Gastroesophageal sphincter (tissue), 4 donors: ENCODE measurements around the gene MRFAP1. TPM values are rescaled to one million over a fixed set of nuclear protein-coding genes. Genes with fewer than 3 reads are reported as not detected.

Experiments
- ATAC-seq: fragments of 150-250 bp; one replicate; pipeline ENCODE4 v1.9.1; 2016; ENCODE audit warnings: mild to moderate bottlenecking, moderate library complexity
- H3K27ac ChIP-seq, 4 donors: fragments of 200-600 bp; sonication (generic) in 3 of 4; 1 replicate in 3 of 4; 2 replicates in 1 of 4; pipeline ENCODE4 v1.5.1; 2016 to 2019
- H3K27me3 ChIP-seq: fragments of 200-600 bp; sonication (generic); one replicate; pipeline ENCODE4 v1.5.1; 2019
- H3K36me3 ChIP-seq, 2 donors: fragments of 200-600 bp; sonication (generic); one replicate each; pipeline ENCODE4 v1.5.1; 2019; ENCODE audit warnings: control low read depth in 1 of 2
- H3K4me1 ChIP-seq, 3 donors: fragments of 200-600 bp; sonication (generic); 1 replicate in 2 of 3; 2 replicates in 1 of 3; pipeline ENCODE4 v1.5.1; 2016 to 2019; ENCODE audit warnings: control low read depth in 2 of 3
- H3K4me3 ChIP-seq, 2 donors: fragments of 200-600 bp; sonication (generic); one replicate each; pipeline ENCODE4 v1.5.1; 2019; ENCODE audit warnings: mild to moderate bottlenecking in 1 of 2, moderate library complexity in 1 of 2
- H3K9me3 ChIP-seq, 3 donors: fragments of 200-600 bp; sonication (generic); one replicate each; pipeline ENCODE4 v1.5.1; 2017 to 2019; ENCODE audit warnings: control low read depth in 2 of 3
- EP300 ChIP-seq: sonication (generic); formaldehyde crosslinking; IDR thresholded peaks from one replicate; pipeline ENCODE4 v1.6.1; 2017; ENCODE audit warnings: antibody characterized with exemption, mild to moderate bottlenecking
- POLR2A ChIP-seq, 2 donors: fragments of 450-650 bp; IDR thresholded peaks; one replicate each; pipeline ENCODE4 v1.6.1; 2017; ENCODE audit warnings: antibody characterized with exemption in 2 of 2, mild to moderate bottlenecking in 2 of 2, moderate library complexity in 1 of 2
- POLR2AphosphoS5 ChIP-seq: sonication (generic); formaldehyde crosslinking; IDR thresholded peaks from one replicate; pipeline ENCODE4 v1.6.1; 2017; ENCODE audit warnings: antibody characterized with exemption
- WGBS, 2 donors: methylation state at CpG; one replicate each; pipeline ENCODE4 v1.1.5; 2018; ENCODE audit warnings: low coverage in 1 of 2; 5-methylcytosine and 5-hydroxymethylcytosine counted together
- total RNA-seq, 4 donors: library from RNA; depleted of rRNA; stranded (reverse); fragments of >200 nt; gene quantifications; one replicate each; pipeline ENCODE4 v1.1.0, GENCODE V29; 2016
- TF ChIP-seq, protein P1 (sequence below), 4 experiments: fragments of 200-600 bp in 2 of 4; fragments of 450-650 bp in 2 of 4; sonication (generic) in 1 of 4; IDR thresholded peaks; one replicate each; pipeline ENCODE4 v1.5.1; 2017 to 2019; ENCODE audit warnings: antibody characterized with exemption in 4 of 4, mild to moderate bottlenecking in 2 of 4, moderate library complexity in 2 of 4

MRFAP1 gene
- total RNA-seq, 4 donors from 2014 or later: 202 to 358 (median 277) TPM

DNA sequence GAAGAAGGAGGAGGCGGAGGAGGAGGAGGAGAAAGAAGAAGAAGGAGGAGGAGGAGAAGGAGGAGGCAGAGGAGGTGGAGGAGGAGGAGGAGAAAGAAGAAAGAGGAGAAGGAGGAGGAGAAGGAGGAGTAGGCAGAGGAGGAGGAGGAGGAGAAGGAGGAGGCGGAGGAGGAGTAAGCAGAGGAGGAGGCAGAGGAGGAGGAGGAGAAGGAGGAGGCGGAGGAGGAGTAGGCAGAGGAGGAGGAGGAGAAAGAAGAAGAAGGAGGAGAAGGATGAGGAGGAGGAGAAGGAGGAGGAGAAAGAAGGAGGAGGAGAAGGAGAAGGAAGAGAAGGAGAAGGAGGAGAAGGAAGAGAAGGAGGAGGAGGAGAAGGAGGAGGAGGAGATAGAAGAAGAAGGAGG lies 19.9 kb downstream of the MRFAP1 start:
- 90 to 94% methylated on average over 2 to 3 of the region's 3 CpGs for WGBS, 2 donors
- Histone ChIP-seq H3K27me3 (no peaks in the 10 kb centered on the region), H3K4me1 (peaks cover 0 to 30% (median 4%) of the 10 kb centered on the region in 3 donors), H3K4me3 (no peak overlapping the region), H3K9me3 (no peaks in the 10 kb centered on the region), H3K36me3 (no peaks in the 10 kb centered on the region), H3K27ac (no peak overlapping the region)
- no peak for ATAC-seq
- TF ChIP-seq POLR2A (IDR thresholded peaks at IDR 0.05) (no peak), POLR2AphosphoS5 (no peak), EP300 (no peak)
- TF ChIP-seq, protein P1, sequence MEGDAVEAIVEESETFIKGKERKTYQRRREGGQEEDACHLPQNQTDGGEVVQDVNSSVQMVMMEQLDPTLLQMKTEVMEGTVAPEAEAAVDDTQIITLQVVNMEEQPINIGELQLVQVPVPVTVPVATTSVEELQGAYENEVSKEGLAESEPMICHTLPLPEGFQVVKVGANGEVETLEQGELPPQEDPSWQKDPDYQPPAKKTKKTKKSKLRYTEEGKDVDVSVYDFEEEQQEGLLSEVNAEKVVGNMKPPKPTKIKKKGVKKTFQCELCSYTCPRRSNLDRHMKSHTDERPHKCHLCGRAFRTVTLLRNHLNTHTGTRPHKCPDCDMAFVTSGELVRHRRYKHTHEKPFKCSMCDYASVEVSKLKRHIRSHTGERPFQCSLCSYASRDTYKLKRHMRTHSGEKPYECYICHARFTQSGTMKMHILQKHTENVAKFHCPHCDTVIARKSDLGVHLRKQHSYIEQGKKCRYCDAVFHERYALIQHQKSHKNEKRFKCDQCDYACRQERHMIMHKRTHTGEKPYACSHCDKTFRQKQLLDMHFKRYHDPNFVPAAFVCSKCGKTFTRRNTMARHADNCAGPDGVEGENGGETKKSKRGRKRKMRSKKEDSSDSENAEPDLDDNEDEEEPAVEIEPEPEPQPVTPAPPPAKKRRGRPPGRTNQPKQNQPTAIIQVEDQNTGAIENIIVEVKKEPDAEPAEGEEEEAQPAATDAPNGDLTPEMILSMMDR (IDR thresholded peaks at IDR 0.05): no peak

DNA sequence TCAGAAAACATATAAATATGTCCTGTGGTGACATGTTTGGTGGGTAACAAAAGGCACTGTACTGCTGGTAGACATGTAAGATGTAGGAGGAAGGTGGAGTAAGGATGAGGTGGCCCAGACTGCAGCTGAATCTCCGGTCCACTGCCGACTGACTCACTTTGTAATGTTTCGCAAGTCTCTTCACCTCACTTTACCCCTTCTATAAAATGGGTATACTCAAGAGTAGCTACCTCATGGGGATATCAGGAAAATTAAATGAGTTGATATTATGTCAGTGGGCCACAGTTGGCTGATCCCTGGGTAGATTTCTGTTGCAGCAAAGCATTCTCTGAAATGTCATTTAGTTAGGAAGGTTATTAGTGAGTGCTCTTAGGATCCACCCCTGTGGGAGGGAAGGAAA lies 22.1 kb downstream of the MRFAP1 start:
- TF ChIP-seq POLR2A (IDR thresholded peaks at IDR 0.05): no peak
- no peak for TF ChIP-seq POLR2AphosphoS5
- TF ChIP-seq EP300: no peak
- TF ChIP-seq, protein P1 (IDR thresholded peaks at IDR 0.05): no peak
- no peaks in the 10 kb centered on the region for H3K36me3 ChIP-seq
- no peaks in the 10 kb centered on the region for H3K9me3 ChIP-seq
- peaks cover 0 to 30% (median 4%) of the 10 kb centered on the region in 3 donors for H3K4me1 ChIP-seq
- ATAC-seq: no peak
- H3K27me3 ChIP-seq: peaks cover 5% of the 10 kb centered on the region
- no peak overlapping the region for H3K4me3 ChIP-seq
- no peak overlapping the region for H3K27ac ChIP-seq
- WGBS, 2 donors: 87 to 92% methylated on average over 3 of the region's 3 CpGs

DNA sequence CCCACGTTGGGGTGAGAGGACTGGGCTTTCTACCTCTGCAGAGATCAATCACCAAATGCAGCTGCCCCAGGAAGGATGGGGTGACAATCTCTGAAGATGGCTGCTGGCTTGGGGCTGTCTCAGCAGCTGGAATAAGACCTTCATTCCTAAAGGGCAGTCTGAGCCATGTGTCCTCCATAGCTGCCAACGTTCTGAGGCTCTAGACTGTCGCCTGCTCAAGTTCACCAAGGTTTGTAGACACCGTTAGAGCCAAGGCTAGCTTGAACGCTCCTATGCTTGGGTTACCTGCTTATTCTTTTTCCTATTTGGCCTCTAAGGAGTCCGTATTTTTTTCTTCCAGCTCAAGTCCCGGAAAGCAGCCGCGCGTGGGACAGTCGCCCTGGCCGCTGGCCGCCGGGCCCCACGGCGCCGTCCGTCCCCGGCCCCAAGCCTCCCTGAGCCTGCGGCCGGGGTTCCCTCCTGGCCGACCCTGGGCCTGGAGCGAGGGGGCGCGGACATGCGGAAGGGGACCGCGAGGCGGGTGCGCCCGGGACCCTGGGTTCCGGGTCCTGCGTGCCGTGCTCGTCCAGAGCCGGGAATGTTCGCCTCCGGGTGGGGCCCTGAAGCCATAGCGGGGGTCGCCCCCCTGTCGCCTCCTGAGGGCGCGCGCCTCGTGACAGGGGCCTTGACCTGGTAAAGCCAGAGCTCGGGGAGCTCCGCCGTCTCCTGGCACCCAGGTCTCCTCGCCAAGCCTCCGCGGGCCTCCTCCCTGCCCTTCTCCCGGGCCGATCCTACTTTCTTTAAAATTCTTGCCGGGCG lies 23.3 kb downstream of the MRFAP1 start:
- peaks cover 5% of the 10 kb centered on the region for H3K27me3 ChIP-seq
- 27 to 50% methylated on average over 5 to 6 of the region's 55 CpGs for WGBS, 2 donors
- H3K9me3 ChIP-seq: no peaks in the 10 kb centered on the region
- H3K4me1 ChIP-seq: peaks cover 0 to 22% (median 4%) of the 10 kb centered on the region in 3 donors
- H3K4me3 ChIP-seq: peak overlapping the region; percentile 3 to 45
- peaks cover 0 to 10% of the 10 kb centered on the region in 2 donors for H3K36me3 ChIP-seq
- peak; percentile 23 for ATAC-seq
- H3K27ac ChIP-seq: peak overlapping the region in 1 of 4 donors; percentile 51
- TF ChIP-seq POLR2A (IDR thresholded peaks at IDR 0.05) (no peak), EP300 (no peak), POLR2AphosphoS5 (no peak)
- TF ChIP-seq, protein P1 (IDR thresholded peaks at IDR 0.05): no peak

DNA sequence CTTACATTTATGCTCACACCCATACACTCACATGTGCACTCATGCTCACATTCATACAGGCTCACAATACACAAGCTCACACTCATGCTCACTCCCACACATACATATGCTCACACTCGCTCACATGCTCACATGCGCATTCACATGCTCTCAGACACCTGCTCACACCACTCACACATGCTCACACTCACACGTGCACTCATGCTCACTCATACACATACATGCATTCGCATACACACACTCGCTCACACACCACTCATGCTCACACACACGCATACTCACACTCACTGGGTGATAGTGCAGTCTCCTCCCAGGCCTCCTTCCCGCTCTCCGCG lies 24.8 kb downstream of the MRFAP1 start:
- 91 to 96% methylated on average over 7 to 9 of the region's 9 CpGs for whole genome bisulfite sequencing, 2 donors
- ATAC-seq: no peak
- H3K9me3 ChIP-seq: no peaks in the 10 kb centered on the region
- H3K4me1 ChIP-seq: peaks cover 0 to 14% (median 4%) of the 10 kb centered on the region in 3 donors
- peaks cover 0 to 24% of the 10 kb centered on the region in 2 donors for H3K36me3 ChIP-seq
- H3K4me3 ChIP-seq: no peak overlapping the region
- peaks cover 5% of the 10 kb centered on the region for H3K27me3 ChIP-seq
- no peak overlapping the region for H3K27ac ChIP-seq
- TF ChIP-seq POLR2A (IDR thresholded peaks at IDR 0.05) (no peak), POLR2AphosphoS5 (no peak), EP300 (no peak)
- TF ChIP-seq, protein P1 (IDR thresholded peaks at IDR 0.05): no peak

DNA sequence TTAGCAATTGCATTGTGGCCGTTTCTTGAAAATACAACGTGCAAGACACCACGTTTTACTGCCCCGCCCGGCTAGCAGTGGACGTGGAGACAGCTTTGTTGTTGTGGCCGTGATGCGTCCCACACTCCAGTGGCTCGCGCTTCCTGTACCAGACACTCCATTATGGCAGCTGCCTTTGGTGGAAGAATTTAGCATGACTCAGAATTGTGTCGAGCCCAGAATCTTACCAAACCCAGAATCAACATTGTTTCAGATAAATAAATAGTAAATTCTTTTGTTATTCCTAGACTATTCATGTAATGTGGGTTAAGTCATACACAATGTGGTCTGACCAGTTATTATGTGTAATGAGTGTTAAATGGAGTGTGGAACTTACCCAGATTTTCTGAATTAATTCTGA lies 27.9 kb downstream of the MRFAP1 start:
- peaks cover 0 to 28% (median 4%) of the 10 kb centered on the region in 3 donors for H3K4me1 ChIP-seq
- TF ChIP-seq POLR2AphosphoS5: no peak
- TF ChIP-seq, protein P1 (IDR thresholded peaks at IDR 0.05): no peak
- TF ChIP-seq EP300: no peak
- no peak for TF ChIP-seq POLR2A (IDR thresholded peaks at IDR 0.05)
- no peaks in the 10 kb centered on the region for H3K9me3 ChIP-seq
- H3K36me3 ChIP-seq: peaks cover 0 to 30% of the 10 kb centered on the region in 2 donors
- no peak overlapping the region for H3K4me3 ChIP-seq
- H3K27ac ChIP-seq: no peak overlapping the region
- WGBS, 2 donors: 67 to 86% methylated on average over 1 to 11 of the region's 11 CpGs
- no peak for ATAC-seq
- H3K27me3 ChIP-seq: peaks cover 5% of the 10 kb centered on the region
